ENCODE results near the gene PHRF1.
"Not testable (repeated sequence)": the region's sequence is repeated elsewhere in the genome, so short reads cannot be mapped to it uniquely, and the experiment has no call there.

PHRF1 gene

DNA sequence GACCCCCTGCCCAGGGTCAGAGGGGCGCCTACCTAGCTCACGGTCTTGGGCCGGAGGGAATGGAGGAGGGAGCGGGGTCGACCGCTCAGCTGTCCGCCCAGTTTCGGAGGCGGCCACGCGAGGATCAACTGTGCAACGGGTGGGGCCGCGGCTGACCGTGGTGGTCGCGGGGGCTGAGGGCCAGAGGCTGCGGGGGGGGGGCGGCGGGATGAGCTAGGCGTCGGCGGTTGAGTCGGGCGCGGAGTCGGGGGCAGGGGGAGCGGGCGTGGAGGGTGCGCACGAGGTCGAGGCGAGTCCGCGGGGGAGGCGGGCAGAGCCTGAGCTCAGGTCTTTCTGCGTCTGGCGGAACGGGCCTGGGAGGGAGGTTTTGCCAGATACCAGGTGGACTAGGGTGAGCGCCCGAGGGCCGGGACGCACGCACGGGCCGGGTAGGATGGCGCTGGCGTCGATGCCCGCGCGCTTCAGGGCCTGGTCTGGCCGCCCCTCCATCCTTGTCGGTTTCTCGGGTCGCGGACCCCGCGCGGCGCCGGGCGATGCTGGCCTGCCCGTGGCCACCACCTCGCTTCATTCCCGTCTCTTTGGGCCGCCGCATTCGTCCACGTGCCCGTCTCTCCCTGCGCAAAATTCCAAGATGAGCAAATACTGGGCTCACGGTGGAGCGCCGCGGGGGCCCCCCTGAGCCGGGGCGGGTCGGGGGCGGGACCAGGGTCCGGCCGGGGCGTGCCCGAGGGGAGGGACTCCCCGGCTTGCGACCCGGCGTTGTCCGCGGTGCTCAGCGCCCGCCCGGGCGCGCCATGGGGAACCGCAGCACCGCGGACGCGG is 60.5 kb downstream of the PHRF1 start, which contains the start of gene DRD4:
Gene DRD4 (plus strand): TSS at position 759 of the 822 bp plus-strand sequence. CDS start 36 bp downstream, at position 795.
- no peak for DNase-seq

GRCh38 chr11:637333-637592 is 61.0 kb downstream of the PHRF1 start:
- no peak for DNase-seq

DNA sequence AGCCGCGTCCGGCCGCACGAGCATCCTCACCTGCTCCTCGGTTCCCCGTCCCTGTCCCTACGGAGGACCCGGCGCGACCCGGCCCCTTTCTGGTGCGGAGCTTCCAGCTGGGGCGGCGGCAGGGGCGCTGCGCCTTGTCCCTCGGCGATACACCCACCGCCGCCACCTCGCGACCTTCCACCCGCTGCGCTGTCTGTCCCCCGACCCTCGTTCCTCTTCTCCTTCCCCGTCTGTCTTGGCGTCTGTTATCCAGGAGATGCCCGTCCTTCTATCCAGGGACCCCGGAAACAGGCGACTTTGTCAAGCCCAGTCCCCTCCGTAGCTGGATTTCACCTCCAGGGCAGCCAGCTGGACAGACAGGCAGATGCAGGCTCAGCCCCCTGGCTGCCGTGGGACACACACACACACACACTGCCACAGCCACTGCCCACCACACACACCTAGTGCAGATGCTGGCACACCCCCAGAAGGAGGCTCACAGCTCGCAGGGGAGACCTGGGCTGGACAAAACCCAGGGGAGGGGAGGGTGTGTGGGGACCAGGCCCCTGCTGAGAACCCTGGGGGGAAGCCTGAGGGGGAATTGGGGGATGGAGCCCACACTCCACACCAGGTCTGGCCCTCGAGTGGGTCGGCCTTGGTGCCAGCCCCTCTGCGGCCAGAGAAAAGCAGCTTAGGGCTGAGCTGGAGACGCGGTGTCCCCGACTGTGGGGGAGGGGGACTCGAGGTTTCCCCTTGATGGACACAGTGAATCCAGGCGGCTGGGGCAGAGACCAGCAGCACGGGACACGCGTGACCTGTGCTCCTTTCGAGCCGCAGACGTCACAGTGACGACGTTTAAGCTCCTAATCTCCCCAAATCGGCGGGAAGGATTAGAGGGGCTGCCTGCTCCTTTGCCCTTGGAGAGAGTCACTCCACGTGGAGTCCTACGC is 61.6 kb downstream of the PHRF1 start:
- DNase-seq: no peak

GRCh38 chr11:638631-639331 is 62.5 kb downstream of the PHRF1 start:
- DNase-seq: no peak

DNA sequence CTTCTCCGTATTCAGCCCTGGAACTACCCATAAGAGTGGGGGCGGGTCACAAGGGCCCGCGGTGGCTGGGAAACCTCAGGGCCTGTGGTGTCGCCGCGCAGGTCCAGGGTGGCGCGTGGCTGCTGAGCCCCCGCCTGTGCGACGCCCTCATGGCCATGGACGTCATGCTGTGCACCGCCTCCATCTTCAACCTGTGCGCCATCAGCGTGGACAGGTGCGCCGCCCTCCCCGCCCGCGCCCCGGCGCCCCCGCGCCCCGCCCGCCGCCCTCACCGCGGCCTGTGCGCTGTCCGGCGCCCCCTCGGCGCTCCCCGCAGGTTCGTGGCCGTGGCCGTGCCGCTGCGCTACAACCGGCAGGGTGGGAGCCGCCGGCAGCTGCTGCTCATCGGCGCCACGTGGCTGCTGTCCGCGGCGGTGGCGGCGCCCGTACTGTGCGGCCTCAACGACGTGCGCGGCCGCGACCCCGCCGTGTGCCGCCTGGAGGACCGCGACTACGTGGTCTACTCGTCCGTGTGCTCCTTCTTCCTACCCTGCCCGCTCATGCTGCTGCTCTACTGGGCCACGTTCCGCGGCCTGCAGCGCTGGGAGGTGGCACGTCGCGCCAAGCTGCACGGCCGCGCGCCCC is 63.2 kb downstream of the PHRF1 start:
- DNase-seq: no peak

GRCh38 chr11:640021-640706 is 63.9 kb downstream of the PHRF1 start:
- no peak for DNase-seq

DNA sequence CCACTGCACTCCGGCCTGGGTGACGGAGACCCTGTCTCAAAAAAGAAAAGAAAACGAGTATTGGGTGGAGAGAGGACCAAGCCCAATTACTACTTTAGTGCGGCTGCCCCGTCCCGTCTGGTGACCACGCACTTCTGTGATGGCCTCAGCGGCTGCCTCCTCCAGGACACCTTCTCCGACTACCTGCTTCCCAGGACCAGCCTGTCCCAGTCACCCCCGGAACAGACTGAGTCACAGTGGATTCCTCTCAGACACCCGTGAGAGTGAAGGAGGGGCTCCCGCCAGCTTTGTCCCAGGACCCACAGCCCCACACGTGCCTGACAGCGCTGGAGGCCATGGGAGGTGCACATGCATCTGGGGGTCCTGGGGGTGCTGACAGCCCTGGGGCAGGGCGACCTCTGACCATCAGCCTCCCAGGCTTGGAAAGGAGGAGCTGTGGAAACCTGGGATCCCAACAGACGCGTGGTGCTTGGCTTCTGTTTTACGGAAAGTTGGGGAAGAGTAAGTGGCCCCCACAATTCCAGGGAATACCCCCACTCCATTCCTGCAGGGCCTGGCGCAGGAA is 65.6 kb downstream of the PHRF1 start:
- DNase-seq: no peak

DNA sequence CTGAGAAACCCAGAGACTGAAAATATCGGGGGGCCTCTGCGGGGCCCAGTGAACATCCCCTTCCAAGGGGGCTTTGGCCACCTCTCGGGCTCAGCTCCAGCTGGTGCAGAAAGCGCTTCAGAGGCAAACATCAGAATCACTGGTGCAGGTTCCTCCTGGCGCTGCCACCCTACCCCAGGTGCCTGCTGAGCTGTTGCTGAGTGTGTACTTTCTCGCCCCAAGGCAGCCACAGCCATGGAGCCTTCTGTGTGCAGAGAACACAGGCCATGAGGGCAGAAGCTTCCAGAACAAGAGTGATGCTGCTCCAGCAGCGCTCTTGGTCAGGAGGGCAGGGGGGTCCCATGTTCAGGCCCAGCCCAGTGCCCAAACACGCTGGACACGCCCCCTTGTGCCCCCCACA is 67.1 kb downstream of the PHRF1 start:
- no peak for DNase-seq

- no peak for DNase-seq
Measured at GRCh38 chr11:643849-644738, 67.8 kb downstream of the PHRF1 start.

DNA sequence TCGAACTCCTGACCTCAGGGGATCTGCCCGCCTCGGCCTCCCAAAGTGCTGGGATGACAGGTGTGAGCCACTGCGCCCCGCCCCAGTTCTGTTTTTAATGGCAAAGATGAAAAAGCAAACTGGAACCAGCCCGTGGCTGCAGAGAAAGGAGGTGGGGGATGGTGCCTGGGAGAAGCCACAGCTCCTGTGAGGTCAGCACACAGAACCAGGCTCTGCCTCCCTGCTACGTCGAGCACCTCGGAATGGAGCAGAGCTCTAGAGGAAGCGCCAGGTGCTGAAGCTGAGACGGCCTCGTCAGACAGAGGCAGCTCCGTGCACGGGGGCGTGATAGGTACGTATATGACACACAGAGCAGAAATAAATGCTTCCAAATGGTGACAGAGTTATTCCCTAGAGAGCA is 69.3 kb downstream of the PHRF1 start:
- no peak for DNase-seq

GRCh38 chr11:646214-646613 is 69.9 kb downstream of the PHRF1 start:
- no peak for DNase-seq

DNA sequence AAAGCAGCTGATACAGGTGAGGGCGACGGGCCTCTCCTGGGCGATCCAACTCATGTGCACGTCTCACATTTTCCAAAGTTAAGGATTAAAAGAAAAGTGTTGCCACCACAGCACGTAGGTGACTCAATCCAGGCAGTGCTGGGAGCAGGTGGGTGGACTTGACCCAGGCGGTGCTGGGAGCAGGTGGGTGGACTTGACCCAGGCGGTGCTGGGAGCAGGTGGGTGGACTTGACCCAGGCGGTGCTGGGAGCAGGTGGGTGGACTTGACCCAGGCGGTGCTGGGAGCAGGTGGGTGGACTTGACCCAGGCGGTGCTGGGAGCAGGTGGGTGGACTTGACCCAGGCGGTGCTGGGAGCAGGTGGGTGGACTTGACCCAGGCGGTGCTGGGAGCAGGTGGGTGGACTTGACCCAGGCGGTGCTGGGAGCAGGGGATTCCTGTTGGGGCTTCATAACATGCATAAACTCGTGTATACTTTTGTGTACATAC is 71.4 kb downstream of the PHRF1 start:
- DNase-seq: not testable (repeated sequence)

GRCh38 chr11:650482-650881 is 74.2 kb downstream of the PHRF1 start:
- DNase-seq: no peak

GRCh38 chr11:653136-653535 is 76.9 kb downstream of the PHRF1 start:
- not testable (repeated sequence) for DNase-seq

DNA sequence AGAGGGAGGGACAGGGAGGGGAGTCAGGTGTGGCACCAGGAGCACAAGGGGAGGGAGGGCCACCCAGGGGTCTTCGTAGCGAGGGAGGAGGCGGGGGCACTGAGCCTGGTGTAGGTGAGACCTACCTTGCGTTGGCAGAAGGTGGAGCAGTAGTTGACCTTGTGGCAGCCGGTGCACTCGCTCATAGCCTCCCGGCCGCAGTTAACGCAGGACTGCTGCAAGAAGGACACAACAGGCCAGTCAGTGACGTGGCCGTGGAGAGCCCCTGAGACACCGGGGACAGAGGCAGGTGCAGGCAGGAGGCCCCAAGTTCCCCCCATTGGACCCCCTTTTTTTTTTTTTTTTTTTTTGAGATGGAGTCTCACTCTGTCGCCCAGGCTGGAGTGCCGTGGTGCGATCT is 77.6 kb downstream of the PHRF1 start:
- no peak for DNase-seq

DNA sequence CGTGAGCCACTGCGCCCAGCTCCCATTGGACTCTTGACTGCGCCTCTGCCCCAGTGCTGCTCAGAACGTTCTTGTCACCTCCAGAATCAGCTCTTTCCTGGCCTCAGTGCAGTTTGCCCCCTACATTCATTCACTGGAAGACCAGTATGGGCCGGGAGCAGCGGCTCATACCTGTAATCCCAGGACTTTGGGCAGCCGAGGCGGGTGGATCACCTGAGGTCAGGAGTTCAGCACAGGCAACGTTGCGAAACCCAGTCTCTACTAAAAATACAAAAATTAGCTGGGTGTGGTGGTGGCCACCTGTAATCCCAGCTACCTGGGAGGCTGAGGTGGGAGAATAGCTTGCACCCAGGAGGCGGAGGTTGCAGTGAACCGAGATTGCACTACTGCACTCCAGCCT is 78.2 kb downstream of the PHRF1 start:
- not testable (repeated sequence) for DNase-seq

DNA sequence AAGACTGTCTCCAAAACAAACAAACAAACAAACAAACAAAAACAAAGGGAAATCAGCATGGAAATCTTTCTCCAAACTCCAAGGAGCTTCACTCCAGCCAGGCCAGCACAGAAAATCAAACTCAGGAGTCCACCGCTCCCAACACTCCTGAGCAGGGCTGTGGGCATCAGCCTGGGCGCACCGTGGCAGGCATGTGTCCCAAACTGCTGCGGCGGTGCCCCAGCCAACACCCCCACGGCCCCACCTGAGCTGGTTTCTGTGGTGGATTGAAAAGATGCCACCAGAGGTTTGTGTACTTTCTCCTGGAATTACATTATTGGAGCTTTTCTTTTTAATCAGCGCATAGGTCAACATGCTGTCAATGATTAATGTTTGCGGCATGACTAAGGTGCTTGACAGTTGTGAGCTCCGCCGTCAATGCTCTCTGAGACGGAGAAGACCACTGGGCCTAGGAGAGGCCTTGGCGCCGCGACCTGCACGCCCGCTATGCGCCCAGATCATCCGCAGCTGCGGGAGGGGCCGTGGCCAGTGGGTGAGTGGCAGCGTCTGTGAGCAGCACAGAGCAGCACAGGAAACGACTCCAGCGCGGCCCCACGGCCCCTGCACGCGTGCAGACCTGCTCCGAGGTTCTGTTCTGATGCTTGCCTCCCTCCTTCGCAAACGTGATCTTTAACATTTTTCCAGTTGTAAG is 78.9 kb downstream of the PHRF1 start:
- DNase-seq: no peak

DNA sequence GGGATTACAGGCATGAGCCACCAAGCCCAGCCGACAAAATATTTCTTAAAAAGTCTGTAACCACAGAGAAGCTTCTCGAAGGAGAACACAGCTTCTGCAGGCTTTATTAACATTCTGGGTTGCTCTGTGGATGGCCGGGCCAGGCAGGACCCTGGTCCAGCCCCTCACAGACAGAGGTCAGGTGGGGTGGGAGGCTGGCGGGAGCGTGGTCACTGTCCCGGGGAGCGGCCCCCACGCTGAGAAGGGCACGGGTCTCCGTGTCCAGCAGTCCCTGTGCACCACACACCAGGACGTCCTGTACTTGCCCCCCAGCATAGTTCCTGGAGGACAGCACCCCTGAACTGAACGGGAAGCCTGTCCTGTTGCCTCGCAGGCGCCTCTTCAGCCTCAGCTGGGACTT is 80.2 kb downstream of the PHRF1 start:
- DNase-seq: no peak

DNA sequence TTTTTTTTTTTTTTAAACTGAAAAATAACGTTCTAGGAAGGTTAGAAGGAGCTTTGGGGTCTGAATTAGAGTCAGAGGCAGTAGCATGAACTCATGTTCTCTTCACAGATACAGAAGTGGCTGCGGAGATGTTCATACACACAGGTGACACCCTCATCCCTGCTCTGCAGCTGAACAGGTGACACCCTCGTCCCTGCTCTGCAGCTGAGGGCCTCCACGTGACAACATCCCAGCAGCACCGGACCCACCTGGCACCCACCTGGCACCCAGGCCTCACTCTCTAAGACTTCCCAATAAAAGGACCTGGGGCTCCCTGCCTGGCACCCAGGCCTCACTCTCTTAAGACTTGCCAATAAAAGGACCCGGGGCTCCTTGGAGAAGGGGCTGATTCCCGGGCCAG is 80.6 kb downstream of the PHRF1 start:
- DNase-seq: no peak

- no peak for DNase-seq
Measured at GRCh38 chr11:657691-658126, 81.4 kb downstream of the PHRF1 start.
